ENCODE results near the gene GAB4.

GAB4 gene

GRCh38 chr22:16975155-16975885 lies 32.7 kb downstream of the GAB4 start:
- no peak for DNase-seq

- peak; percentile 46 for DNase-seq
These were observed 33.5 kb downstream of the GAB4 start for GRCh38 chr22:16974298-16975084.

GRCh38 chr22:16973591-16974297 lies 34.3 kb downstream of the GAB4 start:
- no peak for DNase-seq

- DNase-seq: no peak
These were observed 35.7 kb downstream of the GAB4 start for GRCh38 chr22:16972311-16972710.

GRCh38 chr22:16970446-16970845 lies 37.6 kb downstream of the GAB4 start:
- no peak for DNase-seq

- DNase-seq: no peak
These were observed 38.3 kb downstream of the GAB4 start for GRCh38 chr22:16969508-16970327.

- DNase-seq: no peak
These were observed 39.8 kb downstream of the GAB4 start for GRCh38 chr22:16968218-16968595.

- peak; percentile 39 for DNase-seq
These were observed 40.4 kb downstream of the GAB4 start for GRCh38 chr22:16967453-16968217.

GRCh38 chr22:16966251-16966650 lies 41.8 kb downstream of the GAB4 start:
- no peak for DNase-seq

- no peak for DNase-seq
These were observed 42.5 kb downstream of the GAB4 start for GRCh38 chr22:16965560-16965959.

GRCh38 chr22:16965083-16965482 lies 42.9 kb downstream of the GAB4 start:
- DNase-seq: no peak

- no peak for DNase-seq
These were observed 43.7 kb downstream of the GAB4 start for GRCh38 chr22:16964366-16964765.

- no peak for DNase-seq
These were observed 44.7 kb downstream of the GAB4 start for GRCh38 chr22:16963189-16963945.

- no peak for DNase-seq
These were observed 45.5 kb downstream of the GAB4 start for GRCh38 chr22:16962501-16962900.

- DNase-seq: no peak
These were observed 46.4 kb downstream of the GAB4 start for GRCh38 chr22:16961477-16962186.

GRCh38 chr22:16960884-16961249 lies 47.2 kb downstream of the GAB4 start:
- no peak for DNase-seq

- no peak for DNase-seq
These were observed 47.7 kb downstream of the GAB4 start for GRCh38 chr22:16960220-16960883.

- DNase-seq: no peak
These were observed 48.6 kb downstream of the GAB4 start for GRCh38 chr22:16959345-16959930.

- DNase-seq: no peak
These were observed 49.5 kb downstream of the GAB4 start for GRCh38 chr22:16958475-16958874.

GRCh38 chr22:16957781-16958180 lies 50.2 kb downstream of the GAB4 start:
- no peak for DNase-seq

All from activated CD8-positive, alpha-beta memory T cell treated with anti-CD3 and anti-CD28 coated beads, Interleukin-2, amount 50 U/mL, for 48 hours (primary cell).